Osteoblast (primary cell): ENCODE data around the gene MIS18A. TPM values are rescaled to one million over a fixed set of nuclear protein-coding genes. Genes with fewer than 3 reads are reported as not detected.
"Not testable (repeated sequence)": the region's sequence is repeated elsewhere in the genome, so short reads cannot be mapped to it uniquely, and the experiment has no call there.

Experiments used
- DNase-seq: peaks from one replicate; pipeline ENCODE4 v3.0.0; 2011; ENCODE audit warnings: low spot score, mixed read lengths; ENCODE audit not compliant: insufficient read length; ENCODE audit errors: missing footprints
- H2AFZ ChIP-seq: 2 replicates; pipeline ENCODE4 v1.6.0; 2011; ENCODE audit warnings: mild to moderate bottlenecking, low read length
- H3K27ac ChIP-seq: 2 replicates; pipeline ENCODE4 v1.5.1; 2011; ENCODE audit warnings: mild to moderate bottlenecking, low read depth, low read length, moderate library complexity
- H3K27me3 ChIP-seq: 2 replicates; pipeline ENCODE4 v1.6.0; 2012; ENCODE audit warnings: mild to moderate bottlenecking, control low read depth, inconsistent platforms, low read length, moderate library complexity; ENCODE audit not compliant: insufficient read depth
- H3K36me3 ChIP-seq: 2 replicates; pipeline ENCODE4 v1.5.1; 2011; ENCODE audit warnings: mild to moderate bottlenecking, low read length, control low read depth, moderate library complexity; ENCODE audit not compliant: insufficient read depth
- H3K4me1 ChIP-seq: 2 replicates; pipeline ENCODE4 v1.5.1; 2011; ENCODE audit warnings: mild to moderate bottlenecking, low read length, control low read depth, moderate library complexity; ENCODE audit not compliant: insufficient read depth
- H3K4me2 ChIP-seq: 2 replicates; pipeline ENCODE4 v1.6.0; 2011; ENCODE audit warnings: mild to moderate bottlenecking, low read length; ENCODE audit not compliant: insufficient read depth
- H3K4me3 ChIP-seq: fragments of 200-600 bp; sonication (generic); 3 replicates; pipeline ENCODE4 v1.5.1; 2012; ENCODE audit warnings: mild to moderate bottlenecking, low read length, inconsistent platforms; ENCODE audit not compliant: insufficient read depth
- H3K79me2 ChIP-seq: 2 replicates; pipeline ENCODE4 v1.6.0; 2012; ENCODE audit warnings: mild to moderate bottlenecking, low read length, control low read depth, inconsistent platforms; ENCODE audit not compliant: insufficient read depth
- H3K9me3 ChIP-seq: 2 replicates; pipeline ENCODE4 v1.5.1; 2011; ENCODE audit warnings: low read depth, low read length, control low read depth
- H4K20me1 ChIP-seq: 2 replicates; pipeline ENCODE4 v1.6.0; 2012; ENCODE audit warnings: mild to moderate bottlenecking, low read length, control low read depth; ENCODE audit not compliant: insufficient read depth
- CTCF ChIP-seq: IDR thresholded peaks from 2 replicates; pipeline ENCODE4 v1.5.1; 2011; ENCODE audit warnings: mild to moderate bottlenecking, low read depth, low read length, moderate library complexity; ENCODE audit errors: extremely low read depth
- total RNA-seq: library from RNA; depleted of rRNA; stranded (reverse); fragments of >200 nt; gene quantifications from 2 replicates; pipeline ENCODE4 v1.2.3, GENCODE V29; 2012

MIS18A gene
- total RNA-seq, 1 donor = 4.3 TPM

GRCh38 chr21:32314806-32315205, 36.0 kb upstream of the MIS18A start:
- H3K4me3 ChIP-seq = no peak overlapping the region
- no peak overlapping the region for H3K4me2 ChIP-seq
- TF ChIP-seq CTCF = no peak
- H3K36me3 ChIP-seq = peaks cover 78% of the 10 kb centered on the region
- H3K4me1 ChIP-seq = no peaks in the 10 kb centered on the region
- H3K27me3 ChIP-seq = no peaks in the 10 kb centered on the region
- peaks cover 11% of the 10 kb centered on the region for H4K20me1 ChIP-seq
- H3K27ac ChIP-seq = no peak overlapping the region
- DNase-seq = no peak
- no peak overlapping the region for H2AFZ ChIP-seq
- H3K9me3 ChIP-seq = no peaks in the 10 kb centered on the region
- H3K79me2 ChIP-seq = peaks cover 27% of the 10 kb centered on the region

- TF ChIP-seq CTCF = no peak
- H3K4me2 ChIP-seq = no peak overlapping the region
- peaks cover 11% of the 10 kb centered on the region for H4K20me1 ChIP-seq
- no peaks in the 10 kb centered on the region for H3K27me3 ChIP-seq
- no peak for DNase-seq
- no peak overlapping the region for H3K4me3 ChIP-seq
- H3K27ac ChIP-seq = no peak overlapping the region
- peaks cover 27% of the 10 kb centered on the region for H3K79me2 ChIP-seq
- H3K36me3 ChIP-seq = peaks cover 69% of the 10 kb centered on the region
- H3K4me1 ChIP-seq = no peaks in the 10 kb centered on the region
- no peaks in the 10 kb centered on the region for H3K9me3 ChIP-seq
- no peak overlapping the region for H2AFZ ChIP-seq
Observed at GRCh38 chr21:32312976-32313375, 34.1 kb upstream of the MIS18A start.

GRCh38 chr21:32312326-32312725, 33.5 kb upstream of the MIS18A start:
- Histone ChIP-seq H3K9me3 (no peaks in the 10 kb centered on the region), H3K4me1 (no peaks in the 10 kb centered on the region), H3K79me2 (peaks cover 27% of the 10 kb centered on the region), H3K27me3 (no peaks in the 10 kb centered on the region), H2AFZ (no peak overlapping the region), H3K27ac (no peak overlapping the region), H3K36me3 (peaks cover 65% of the 10 kb centered on the region), H3K4me3 (no peak overlapping the region), H3K4me2 (no peak overlapping the region), H4K20me1 (peaks cover 11% of the 10 kb centered on the region)
- TF ChIP-seq CTCF = no peak
- no peak for DNase-seq

- Histone ChIP-seq H3K36me3 (peaks cover 58% of the 10 kb centered on the region), H3K79me2 (peaks cover 25% of the 10 kb centered on the region), H3K4me3 (no peak overlapping the region), H3K27me3 (no peaks in the 10 kb centered on the region), H3K4me1 (no peaks in the 10 kb centered on the region), H3K4me2 (no peak overlapping the region), H2AFZ (no peak overlapping the region), H3K27ac (no peak overlapping the region), H3K9me3 (no peaks in the 10 kb centered on the region), H4K20me1 (peaks cover 11% of the 10 kb centered on the region)
- TF ChIP-seq CTCF = no peak
- DNase-seq = no peak
Observed at GRCh38 chr21:32311621-32312020, 32.8 kb upstream of the MIS18A start.

- not testable (repeated sequence) for H3K9me3 ChIP-seq, DNase-seq, H2AFZ ChIP-seq, H3K4me3 ChIP-seq, H3K27ac ChIP-seq, H4K20me1 ChIP-seq, H3K4me2 ChIP-seq, H3K27me3 ChIP-seq, H3K4me1 ChIP-seq
- H3K36me3 ChIP-seq = peaks cover 52% of the 10 kb centered on the region
- H3K79me2 ChIP-seq = peaks cover 24% of the 10 kb centered on the region
Observed at GRCh38 chr21:32310976-32311375, 32.1 kb upstream of the MIS18A start.
